Measurements from ENCODE around the gene FBXO21. TPM values are rescaled to one million over a fixed set of nuclear protein-coding genes. Genes with fewer than 3 reads are reported as not detected.

The FBXO21 gene
- total RNA-seq, 2 experiments from 2014 or later, result 21.5 to 26.0 TPM

DNA sequence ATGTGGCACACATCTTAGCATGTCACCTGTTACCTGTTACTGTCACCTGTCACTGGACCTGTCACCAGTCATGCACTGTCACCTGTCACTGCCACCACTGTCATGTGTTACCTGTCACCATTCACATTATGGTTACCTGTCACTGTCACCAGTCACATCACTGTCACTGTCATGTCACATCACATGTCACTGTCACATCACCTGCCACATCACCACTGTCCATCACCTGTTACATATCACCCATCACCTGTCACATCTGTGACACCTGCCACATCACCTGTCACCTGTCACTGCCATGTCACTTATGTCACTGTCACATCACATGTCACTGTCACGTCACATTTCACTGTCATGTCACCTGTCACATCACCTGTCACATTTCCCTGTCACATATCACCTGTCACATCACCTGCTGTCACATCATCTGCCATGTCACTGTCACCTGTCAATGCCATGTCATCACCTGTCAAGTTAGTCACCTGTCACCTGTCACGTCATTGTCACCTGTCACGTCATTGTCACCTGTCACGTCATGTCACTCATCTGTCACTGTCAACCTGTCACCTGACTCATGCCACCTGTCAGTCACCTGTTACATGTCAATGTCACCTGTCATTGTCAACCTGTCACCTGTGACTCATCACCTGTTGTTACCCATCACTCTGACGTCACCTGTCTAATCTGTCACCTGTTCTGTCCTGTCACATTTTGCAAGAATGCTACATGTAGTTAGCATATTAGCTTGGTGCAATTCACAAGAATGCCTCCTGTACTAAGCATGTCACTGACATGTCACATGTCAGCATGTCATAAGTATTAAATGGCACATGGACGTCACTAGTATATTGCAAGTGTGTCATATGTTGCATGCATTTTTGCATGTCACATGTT is 62.1 kb downstream of the FBXO21 start:
- ATAC-seq (no peak), DNase-seq (no peak)
- no peaks in the 10 kb centered on the region for H3K27me3 Mint-ChIP-seq
- peaks cover 8% of the 10 kb centered on the region for H3K9me3 Mint-ChIP-seq
- intact Hi-C loops (cut with micrococcal nuclease), result no loop called here
- no peaks in the 10 kb centered on the region for H3K36me3 Mint-ChIP-seq (ENCODE audit: low read depth)
- peaks cover 11% of the 10 kb centered on the region for H3K4me1 Mint-ChIP-seq (ENCODE audit: low read depth)
- POLR2A ChIA-PET, result no interaction called here
- no peak overlapping the region for H3K4me3 Mint-ChIP-seq
- TF ChIP-seq, protein P1, sequence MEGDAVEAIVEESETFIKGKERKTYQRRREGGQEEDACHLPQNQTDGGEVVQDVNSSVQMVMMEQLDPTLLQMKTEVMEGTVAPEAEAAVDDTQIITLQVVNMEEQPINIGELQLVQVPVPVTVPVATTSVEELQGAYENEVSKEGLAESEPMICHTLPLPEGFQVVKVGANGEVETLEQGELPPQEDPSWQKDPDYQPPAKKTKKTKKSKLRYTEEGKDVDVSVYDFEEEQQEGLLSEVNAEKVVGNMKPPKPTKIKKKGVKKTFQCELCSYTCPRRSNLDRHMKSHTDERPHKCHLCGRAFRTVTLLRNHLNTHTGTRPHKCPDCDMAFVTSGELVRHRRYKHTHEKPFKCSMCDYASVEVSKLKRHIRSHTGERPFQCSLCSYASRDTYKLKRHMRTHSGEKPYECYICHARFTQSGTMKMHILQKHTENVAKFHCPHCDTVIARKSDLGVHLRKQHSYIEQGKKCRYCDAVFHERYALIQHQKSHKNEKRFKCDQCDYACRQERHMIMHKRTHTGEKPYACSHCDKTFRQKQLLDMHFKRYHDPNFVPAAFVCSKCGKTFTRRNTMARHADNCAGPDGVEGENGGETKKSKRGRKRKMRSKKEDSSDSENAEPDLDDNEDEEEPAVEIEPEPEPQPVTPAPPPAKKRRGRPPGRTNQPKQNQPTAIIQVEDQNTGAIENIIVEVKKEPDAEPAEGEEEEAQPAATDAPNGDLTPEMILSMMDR (IDR thresholded peaks at IDR 0.05), result no peak
- no peak overlapping the region for H3K27ac Mint-ChIP-seq
- CTCF ChIA-PET, result no interaction called here

DNA sequence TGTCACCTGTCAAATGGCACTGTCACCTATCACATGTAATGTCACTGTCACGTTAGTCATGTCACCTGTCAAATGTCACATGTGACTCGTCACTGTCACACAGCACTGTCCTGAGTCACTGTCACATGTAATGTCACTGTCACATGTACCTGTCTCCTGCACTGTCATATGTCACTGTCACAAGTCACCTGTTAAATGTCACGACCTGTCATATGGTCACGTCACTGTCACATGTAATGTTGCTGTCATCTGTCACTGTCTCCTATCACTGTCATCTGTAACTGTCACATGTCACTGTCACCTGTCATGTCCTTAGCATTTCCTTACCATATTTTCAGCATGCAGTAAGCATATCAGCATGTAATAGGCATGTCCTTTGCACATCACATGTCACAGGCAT is 63.9 kb downstream of the FBXO21 start:
- ATAC-seq, result no peak
- CTCF ChIA-PET, result no interaction called here
- intact Hi-C loops (cut with micrococcal nuclease), result no loop called here

DNA sequence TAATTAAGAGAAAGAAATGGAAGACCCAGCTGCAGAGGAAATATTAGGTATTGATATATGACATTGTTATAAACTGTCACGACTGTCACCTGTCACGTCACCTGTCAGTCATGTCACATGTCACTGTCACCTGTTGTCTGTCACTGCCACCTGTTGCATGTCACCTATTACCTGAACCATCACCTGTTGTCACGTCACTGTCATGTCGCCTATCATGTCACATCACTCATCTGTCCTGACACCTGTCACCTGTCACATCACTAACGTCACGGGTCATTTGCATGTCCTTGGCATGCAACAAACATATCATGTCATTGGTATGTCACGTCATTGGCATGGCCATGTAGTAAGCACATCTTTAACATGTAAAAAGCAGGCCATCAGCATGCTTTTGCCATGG is 64.5 kb downstream of the FBXO21 start:
- H3K27me3 Mint-ChIP-seq, result no peaks in the 10 kb centered on the region
- POLR2A ChIA-PET, result no interaction called here
- TF ChIP-seq, protein P1 (IDR thresholded peaks at IDR 0.05), result no peak

More for the DNA sequence above, 63.9 kb downstream of the FBXO21 start:
- peaks cover 8% of the 10 kb centered on the region for H3K9me3 Mint-ChIP-seq
- POLR2A ChIA-PET, result no interaction called here
- peaks cover 11% of the 10 kb centered on the region for H3K4me1 Mint-ChIP-seq (ENCODE audit: low read depth)
- H3K36me3 Mint-ChIP-seq (ENCODE audit: low read depth), result no peaks in the 10 kb centered on the region
- DNase-seq, result no peak
- TF ChIP-seq, protein P1 (IDR thresholded peaks at IDR 0.05), result no peak
- no peak overlapping the region for H3K27ac Mint-ChIP-seq
- no peak overlapping the region for H3K4me3 Mint-ChIP-seq
- H3K27me3 Mint-ChIP-seq, result no peaks in the 10 kb centered on the region

DNA sequence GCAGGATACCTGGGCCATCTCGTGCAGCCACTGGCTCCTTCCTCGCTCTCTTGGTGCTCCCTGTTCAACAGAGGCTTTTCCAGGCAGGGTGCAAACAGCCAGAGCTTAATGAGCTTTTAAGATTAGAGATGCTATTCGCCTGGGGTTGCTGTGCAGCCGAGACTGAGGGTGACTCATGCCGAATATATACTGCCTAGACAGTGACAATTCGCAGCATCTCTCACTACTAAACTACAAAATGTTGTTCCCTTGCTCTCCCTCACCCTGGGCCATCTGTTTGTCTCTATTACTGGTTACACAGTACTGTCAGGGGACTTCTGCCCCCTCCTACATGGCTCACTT is 65.0 kb downstream of the FBXO21 start:
- intact Hi-C loops (cut with micrococcal nuclease), result no loop called here
- DNase-seq, result no peak
- no peaks in the 10 kb centered on the region for H3K36me3 Mint-ChIP-seq (ENCODE audit: low read depth)
- H3K27ac Mint-ChIP-seq, result no peak overlapping the region
- CTCF ChIA-PET, result no interaction called here
- H3K4me3 Mint-ChIP-seq, result no peak overlapping the region
- POLR2A ChIA-PET, result no interaction called here
- no peaks in the 10 kb centered on the region for H3K27me3 Mint-ChIP-seq
- TF ChIP-seq, protein P1 (IDR thresholded peaks at IDR 0.05), result no peak
- H3K9me3 Mint-ChIP-seq, result peaks cover 8% of the 10 kb centered on the region
- H3K4me1 Mint-ChIP-seq (ENCODE audit: low read depth), result peaks cover 11% of the 10 kb centered on the region
- peak; percentile 62 for ATAC-seq

More for the DNA sequence above, 64.5 kb downstream of the FBXO21 start:
- no peak for ATAC-seq
- no peaks in the 10 kb centered on the region for H3K36me3 Mint-ChIP-seq (ENCODE audit: low read depth)
- H3K4me1 Mint-ChIP-seq (ENCODE audit: low read depth), result peaks cover 11% of the 10 kb centered on the region
- intact Hi-C loops (cut with micrococcal nuclease), result no loop called here
- H3K27ac Mint-ChIP-seq, result no peak overlapping the region
- DNase-seq, result no peak
- H3K9me3 Mint-ChIP-seq, result peaks cover 8% of the 10 kb centered on the region
- CTCF ChIA-PET, result no interaction called here
- H3K4me3 Mint-ChIP-seq, result no peak overlapping the region

DNA sequence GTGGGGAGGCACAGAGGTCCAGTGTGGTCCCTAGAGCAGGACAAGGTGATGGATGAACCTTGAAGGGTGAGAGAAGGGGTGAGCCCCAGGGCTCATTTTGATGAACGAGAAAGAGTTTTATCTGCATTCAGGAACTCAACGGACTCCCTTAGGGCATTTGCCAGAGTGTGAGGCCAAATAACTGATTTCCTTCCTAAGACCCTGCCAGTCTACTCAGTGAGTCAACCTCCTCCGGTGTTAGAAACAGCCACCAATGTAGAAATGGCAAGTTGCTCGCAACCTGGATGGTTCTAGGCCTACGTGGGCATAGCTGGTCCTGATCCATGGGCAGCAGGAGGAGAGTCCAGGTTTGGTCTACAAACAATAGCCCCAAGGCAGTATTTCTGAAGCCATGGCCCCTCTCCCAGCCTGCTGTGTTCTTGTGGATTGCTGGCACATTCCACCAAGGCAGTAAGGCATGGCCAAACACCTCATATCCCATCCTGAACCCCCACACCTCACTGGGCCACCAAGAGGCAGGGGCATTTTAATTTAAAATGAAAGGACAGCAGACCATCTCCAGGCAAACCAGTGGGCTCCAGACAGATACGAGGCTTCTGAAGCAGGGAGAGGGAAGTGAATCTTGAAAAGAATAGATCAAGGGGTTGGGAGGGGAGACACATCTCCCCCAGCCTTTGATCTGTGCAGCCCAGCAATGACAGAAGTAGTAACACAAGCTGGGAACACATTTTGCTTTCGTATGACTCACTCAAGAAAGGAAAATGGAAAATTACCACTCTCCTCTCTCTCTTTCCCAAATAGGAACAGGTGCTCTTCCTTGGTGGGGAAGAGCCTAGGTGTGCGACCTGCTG is 65.6 kb downstream of the FBXO21 start:
- intact Hi-C loops (cut with micrococcal nuclease), result no loop called here
- Mint-ChIP-seq H3K4me1 (ENCODE audit: low read depth) (peaks cover 11% of the 10 kb centered on the region), H3K36me3 (ENCODE audit: low read depth) (no peaks in the 10 kb centered on the region), H3K27me3 (no peaks in the 10 kb centered on the region), H3K4me3 (no peak overlapping the region), H3K27ac (no peak overlapping the region), H3K9me3 (peaks cover 8% of the 10 kb centered on the region)
- CTCF ChIA-PET, result interaction anchor here (1.3 kb wide), 1 partner anchor 99 kb away, joined by 4 read pairs; no protein-coding TSS in a partner anchor
- DNase-seq (no peak), ATAC-seq (peak; percentile 38)
- TF ChIP-seq, protein P1 (IDR thresholded peaks at IDR 0.05), result no peak
- POLR2A ChIA-PET, result no interaction called here
